22Rv1 (cell line): ENCODE results near the gene TMEM186.

Source experiments
- H3K27ac ChIP-seq: fragments of 450-650 bp; 2 replicates; pipeline ENCODE4 v1.5.1; 2017
- ZFX ChIP-seq: fragments of 450-650 bp; IDR thresholded peaks from 2 replicates; pipeline ENCODE4 v1.6.1; 2017; ENCODE audit warnings: antibody characterized with exemption, borderline replicate concordance
- TF ChIP-seq, protein P1 (sequence below): fragments of 450-650 bp; IDR thresholded peaks from 2 replicates; pipeline ENCODE4 v1.5.1; 2017; ENCODE audit warnings: mild to moderate bottlenecking

Gene TMEM186

DNA sequence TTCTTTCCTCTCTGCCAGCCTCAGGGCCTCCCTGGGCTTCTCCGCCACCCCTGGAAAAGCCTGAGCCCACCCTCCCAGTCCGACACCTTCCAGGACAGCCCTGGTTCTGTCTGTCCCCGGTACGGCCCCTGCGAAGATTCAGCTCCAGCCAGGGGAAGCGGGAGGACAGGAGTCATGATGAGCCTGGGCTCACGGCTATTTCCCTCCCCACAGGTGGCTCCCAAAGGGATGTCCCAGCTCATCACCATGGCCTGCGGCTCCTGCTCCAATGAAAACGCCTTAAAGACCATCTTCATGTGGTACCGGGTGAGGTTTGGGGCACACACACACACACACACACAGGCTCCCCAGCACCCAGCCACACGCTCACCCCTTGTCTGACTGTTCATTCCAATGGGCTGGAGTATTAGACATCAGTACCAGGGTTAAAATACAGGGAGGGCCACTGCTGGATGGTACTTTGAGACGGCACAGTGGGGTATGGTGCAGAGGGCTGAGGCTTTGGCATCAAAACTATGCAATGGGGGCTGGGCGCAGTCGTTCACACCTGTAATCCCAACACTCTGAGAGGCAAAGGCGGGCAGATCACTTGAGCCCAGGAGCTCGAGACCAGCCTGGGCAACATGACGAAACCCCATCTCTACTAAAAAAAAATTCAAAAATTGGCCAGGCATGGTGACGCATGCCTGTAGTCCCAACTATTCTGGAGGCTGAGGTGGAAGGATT, 32.8 kb downstream of the TMEM186 start:
- no peak overlapping the region for H3K27ac ChIP-seq
- TF ChIP-seq ZFX, result no peak
- TF ChIP-seq, protein P1, sequence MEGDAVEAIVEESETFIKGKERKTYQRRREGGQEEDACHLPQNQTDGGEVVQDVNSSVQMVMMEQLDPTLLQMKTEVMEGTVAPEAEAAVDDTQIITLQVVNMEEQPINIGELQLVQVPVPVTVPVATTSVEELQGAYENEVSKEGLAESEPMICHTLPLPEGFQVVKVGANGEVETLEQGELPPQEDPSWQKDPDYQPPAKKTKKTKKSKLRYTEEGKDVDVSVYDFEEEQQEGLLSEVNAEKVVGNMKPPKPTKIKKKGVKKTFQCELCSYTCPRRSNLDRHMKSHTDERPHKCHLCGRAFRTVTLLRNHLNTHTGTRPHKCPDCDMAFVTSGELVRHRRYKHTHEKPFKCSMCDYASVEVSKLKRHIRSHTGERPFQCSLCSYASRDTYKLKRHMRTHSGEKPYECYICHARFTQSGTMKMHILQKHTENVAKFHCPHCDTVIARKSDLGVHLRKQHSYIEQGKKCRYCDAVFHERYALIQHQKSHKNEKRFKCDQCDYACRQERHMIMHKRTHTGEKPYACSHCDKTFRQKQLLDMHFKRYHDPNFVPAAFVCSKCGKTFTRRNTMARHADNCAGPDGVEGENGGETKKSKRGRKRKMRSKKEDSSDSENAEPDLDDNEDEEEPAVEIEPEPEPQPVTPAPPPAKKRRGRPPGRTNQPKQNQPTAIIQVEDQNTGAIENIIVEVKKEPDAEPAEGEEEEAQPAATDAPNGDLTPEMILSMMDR, result no peak

DNA sequence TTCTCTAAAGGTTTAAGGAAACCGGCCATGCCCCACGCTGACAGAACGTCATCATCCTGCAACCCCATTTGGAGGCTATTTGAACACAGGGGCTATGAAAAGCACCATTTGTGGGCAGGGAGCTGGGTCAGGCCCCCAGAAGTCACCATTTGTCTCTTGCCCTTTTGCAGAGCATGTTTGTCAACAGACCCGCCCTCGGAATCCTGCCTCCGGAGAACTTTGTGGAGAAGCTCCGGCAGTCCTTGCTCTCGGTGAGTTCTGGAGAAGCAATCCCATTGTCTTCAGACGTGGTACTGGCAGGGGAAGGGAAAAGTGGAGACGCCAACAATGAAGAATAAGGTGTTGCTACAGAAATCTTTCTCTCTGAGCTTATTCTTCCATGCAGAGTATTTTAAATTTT, 33.5 kb downstream of the TMEM186 start:
- TF ChIP-seq ZFX, result no peak
- TF ChIP-seq, protein P1, result no peak
- H3K27ac ChIP-seq, result no peak overlapping the region

DNA sequence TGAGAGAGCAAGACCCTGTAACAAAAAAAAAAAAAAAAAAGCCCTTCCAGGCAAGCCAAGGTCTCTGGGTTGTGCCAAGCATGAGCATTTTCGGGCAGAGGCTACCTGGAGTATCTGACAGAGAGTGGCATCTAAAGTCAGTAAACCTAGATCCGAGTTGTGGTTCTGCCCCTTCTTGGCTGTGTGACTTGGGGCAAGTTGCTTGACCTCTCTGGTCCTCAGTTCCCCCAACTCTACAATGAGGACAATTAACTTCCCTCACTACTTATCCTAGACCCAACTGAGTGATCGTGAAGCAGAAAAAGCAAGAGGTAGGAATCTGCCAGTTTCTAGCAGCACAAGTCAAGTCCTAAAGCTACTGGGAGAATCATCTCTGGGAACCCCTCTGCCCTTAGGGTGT, 34.4 kb downstream of the TMEM186 start:
- TF ChIP-seq, protein P1, result no peak
- TF ChIP-seq ZFX, result no peak

DNA sequence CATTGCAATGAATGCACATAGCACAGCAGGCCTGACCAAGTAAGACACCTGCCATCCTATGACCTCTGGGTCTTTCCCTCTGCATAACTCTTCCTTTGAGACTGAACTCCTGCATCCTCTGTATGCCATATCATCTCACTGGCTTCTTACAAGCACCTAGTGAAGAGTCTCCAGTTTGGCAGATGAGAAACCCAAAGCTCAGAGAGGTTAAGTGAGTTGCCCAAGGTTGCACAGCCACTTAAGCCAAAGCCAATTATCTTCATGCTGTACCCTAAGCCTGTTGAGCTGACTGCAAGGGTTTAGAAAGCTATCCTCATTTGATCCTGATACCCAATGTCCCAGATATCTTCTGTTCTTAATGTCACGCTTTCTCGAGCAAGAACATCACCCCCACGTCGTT, 35.2 kb downstream of the TMEM186 start:
- no peak overlapping the region for H3K27ac ChIP-seq
- TF ChIP-seq, protein P1, result no peak
- no peak for TF ChIP-seq ZFX

More for the DNA sequence above, 34.4 kb downstream of the TMEM186 start:
- no peak overlapping the region for H3K27ac ChIP-seq

DNA sequence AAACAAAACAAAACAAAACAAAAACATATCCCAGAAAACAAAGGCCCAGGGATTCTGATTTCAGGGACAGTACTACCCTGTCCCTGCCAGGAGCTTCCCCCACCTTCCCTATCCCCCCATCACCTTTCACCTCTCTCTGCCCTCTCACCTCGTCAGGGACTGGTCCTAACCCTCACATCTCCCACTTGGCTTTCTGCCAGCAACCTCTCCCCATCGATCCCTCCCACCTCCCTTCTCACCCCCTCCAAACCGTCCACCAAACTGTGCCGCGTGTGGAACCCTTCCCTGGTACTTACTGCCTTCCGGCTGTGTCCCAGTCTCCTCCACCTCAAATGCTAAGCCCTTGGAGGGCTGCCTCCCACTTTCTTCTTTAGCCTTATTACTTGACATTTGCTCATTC, 36.4 kb downstream of the TMEM186 start:
- TF ChIP-seq, protein P1, result no peak
- TF ChIP-seq ZFX, result no peak
- H3K27ac ChIP-seq, result no peak overlapping the region

DNA sequence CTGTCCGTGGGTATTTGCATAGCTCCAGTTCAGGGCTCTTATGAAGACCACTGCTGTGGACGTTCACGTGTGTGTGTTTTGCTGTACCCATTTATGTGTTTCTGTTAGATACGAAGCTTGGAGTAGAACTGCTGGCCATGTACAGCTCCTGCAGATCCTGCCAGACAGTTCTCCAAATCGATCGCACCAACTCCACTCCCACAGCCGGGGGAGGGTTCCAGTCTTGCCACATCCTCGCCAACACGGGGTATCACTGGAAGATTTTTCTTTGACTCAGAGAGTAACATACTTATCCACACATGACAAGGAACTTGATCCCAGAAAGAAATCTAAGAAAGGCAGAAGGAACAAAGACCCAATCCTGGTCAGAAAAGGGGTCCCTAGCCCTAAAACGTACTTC, 37.4 kb downstream of the TMEM186 start:
- TF ChIP-seq ZFX, result no peak
- no peak overlapping the region for H3K27ac ChIP-seq

DNA sequence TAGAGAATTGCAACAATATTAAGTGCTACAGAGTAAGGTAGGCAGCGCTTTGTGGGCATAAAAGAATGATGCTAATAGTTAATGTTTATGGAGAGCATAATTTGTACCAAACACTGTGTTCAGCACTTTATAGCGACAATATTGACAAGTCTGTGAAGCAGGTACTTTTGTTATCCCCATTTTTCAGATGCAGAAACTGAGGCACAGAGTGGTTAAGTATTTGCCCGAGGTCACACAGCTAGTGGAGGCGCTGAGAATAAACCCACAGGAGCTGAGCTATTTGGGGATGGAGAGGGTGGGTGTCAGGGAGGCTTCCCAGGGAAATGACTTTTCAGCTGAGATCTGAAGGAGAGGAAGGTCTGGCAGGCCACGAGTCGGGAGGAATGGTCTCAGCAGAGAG, 39.4 kb downstream of the TMEM186 start:
- TF ChIP-seq, protein P1, result no peak
- TF ChIP-seq ZFX, result no peak
- no peak overlapping the region for H3K27ac ChIP-seq

DNA sequence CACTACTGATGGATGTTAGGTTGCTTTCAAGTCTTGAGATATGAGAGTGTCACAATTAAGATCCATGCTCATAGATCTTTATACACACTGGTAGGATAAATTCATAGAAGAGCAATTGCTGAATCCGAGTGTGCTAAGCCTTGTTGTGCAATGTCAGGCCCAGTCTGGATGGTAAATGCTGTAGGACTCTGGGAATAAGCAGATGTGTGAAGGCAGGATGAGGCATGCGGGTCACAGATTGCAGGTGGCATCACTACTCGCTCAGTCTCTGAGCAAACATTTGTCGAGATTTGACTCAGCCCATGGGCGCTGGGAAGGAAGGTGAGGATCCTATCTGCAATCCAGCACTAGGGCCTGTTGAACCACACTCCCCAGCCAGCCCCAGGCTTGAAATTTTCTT, 40.7 kb downstream of the TMEM186 start:
- TF ChIP-seq, protein P1, result no peak
- no peak for TF ChIP-seq ZFX
- no peak overlapping the region for H3K27ac ChIP-seq
